COLO829 (cell line): ENCODE measurements around the gene GPR160.

Experiments used
- DNase-seq: peaks from one replicate; pipeline ENCODE4 v3.0.0; 2012; ENCODE audit warnings: low spot score

The GPR160 gene

DNA sequence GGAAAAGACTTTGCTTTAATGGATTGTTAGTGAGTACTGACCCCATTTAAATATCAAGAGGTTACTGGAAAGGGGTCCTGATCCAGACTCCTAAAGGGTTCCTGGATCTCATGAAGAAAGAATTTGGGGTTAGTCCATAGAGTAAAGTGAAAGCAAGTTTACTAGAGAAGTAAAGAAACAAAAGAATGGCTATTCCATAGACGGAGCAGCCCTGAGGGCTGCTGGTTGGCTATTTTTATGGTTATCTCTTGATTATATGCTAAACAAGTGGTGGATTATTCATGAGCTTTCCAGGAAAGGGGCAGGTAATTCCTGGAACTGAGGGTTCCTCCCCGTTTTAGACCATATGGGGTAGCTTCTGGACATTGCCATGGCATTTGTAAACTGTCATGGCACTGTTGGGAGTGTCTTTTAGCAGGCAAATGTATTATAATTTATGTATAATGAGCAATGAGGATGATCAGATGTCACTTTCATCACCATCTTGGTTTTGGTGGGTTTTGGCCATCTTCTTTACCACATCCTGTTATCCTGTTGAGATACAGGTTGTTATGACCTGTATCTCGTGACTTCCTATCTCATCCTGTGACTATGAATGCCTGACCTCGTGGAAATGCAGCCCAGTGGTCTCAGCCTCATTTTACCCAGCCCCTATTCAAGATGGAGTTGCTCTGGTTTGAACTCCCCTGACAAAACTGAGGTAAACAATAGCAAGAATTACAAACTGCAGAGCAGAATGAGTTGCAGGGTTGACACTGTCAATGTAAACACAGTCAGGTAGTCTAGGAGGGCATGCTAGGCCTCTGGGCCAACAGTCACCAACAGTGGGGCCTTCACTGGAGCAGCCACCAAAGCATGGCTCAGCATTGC, 10.3 kb upstream of the GPR160 start:
- no peak for DNase-seq

GRCh38 chr3:170033489-170033888, 4.3 kb upstream of the GPR160 start:
- DNase-seq: no peak

GRCh38 chr3:170038434-170039110, 777 bp downstream of the GPR160 start:
- DNase-seq: no peak

- no peak for DNase-seq
Measured at GRCh38 chr3:170040418-170040817, 2.6 kb downstream of the GPR160 start.

- DNase-seq: no peak
Measured at GRCh38 chr3:170043506-170043905, 5.7 kb downstream of the GPR160 start.

DNA sequence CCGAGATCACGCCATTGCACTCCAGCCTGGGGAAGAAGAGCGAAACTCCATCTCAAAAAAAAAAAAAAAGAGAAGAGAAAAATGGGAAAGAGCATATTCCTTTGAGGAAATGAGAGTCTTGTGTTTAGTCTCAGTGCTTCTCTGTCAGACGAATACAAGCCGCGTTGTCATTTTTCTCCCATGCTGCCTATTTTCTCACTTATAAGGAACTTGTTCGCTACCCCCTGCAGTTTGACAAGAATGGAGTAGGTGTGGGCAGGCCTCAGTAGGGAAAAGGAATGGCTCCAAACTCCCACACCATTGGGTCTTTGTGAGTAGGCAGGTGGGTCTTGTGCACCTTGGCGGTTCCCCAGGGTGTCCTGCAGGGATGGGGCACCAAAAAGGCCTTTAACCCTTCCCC, 6.5 kb downstream of the GPR160 start:
- DNase-seq: no peak

- no peak for DNase-seq
Measured at GRCh38 chr3:170044795-170045244, 7.0 kb downstream of the GPR160 start.

- no peak for DNase-seq
Measured at GRCh38 chr3:170046269-170047132, 8.7 kb downstream of the GPR160 start.

- DNase-seq: no peak
Measured at GRCh38 chr3:170047133-170047404, 9.3 kb downstream of the GPR160 start.

DNA sequence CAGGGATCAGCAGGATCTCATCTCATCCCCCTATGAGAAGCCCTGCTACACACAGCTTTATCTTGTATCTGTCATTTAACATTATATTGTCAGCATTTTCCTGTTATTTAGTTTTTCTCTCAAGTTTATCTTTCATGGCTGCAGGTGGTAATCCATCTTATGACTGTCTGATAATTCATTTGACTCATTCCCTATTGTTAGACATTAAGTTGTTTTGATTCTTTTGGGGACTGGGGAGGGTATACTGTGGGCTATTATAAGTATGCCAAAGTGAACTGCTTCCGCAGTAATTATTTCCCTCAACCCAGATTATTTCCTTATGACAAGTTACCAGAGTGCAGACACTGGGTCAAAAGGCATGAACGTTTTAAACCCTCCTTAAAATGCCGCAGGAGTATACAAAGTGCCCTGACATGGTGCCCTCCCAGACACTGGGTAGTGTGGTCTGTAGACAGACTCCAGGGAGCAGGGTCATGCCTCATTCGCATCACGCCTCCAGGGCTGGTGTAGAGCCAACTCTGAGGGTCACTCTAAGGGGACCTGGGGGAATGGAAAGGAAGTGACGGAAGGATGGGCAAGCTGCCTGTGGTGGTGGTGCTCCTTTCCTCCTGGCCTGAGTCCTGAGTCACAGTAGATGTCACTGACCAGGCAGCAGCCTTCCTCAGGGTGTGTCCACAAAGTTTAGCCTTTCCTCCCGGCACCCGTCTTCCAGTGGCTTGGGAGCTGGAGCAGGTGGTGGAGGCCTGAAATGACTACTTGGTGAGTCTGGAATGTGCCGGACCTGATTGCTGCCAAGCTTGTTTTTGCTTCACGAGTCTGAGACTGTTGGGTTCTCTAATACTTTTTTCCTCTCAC, 11.6 kb downstream of the GPR160 start:
- DNase-seq: no peak

GRCh38 chr3:170050753-170051152, 13.0 kb downstream of the GPR160 start:
- no peak for DNase-seq

- DNase-seq: no peak
Measured at GRCh38 chr3:170052398-170052797, 14.6 kb downstream of the GPR160 start.

DNA sequence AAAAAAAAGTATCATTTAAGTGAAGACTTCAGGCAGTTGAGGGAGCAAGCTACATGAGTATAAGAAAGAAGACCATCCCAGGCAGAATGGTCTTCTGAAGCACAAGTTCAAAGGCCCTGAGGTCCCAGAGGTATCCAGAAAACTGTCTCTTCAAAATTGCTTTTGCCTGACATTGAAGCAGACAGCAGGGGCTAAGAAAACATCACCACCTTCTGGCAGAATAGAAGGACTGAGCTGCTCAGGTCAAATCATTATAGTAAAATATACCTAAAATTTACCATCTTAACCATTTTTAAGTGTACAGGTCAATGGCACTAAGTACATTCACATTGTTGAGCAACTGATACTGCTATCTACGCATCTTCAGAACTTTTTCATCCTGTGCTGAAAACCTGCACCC, 16.4 kb downstream of the GPR160 start:
- no peak for DNase-seq

GRCh38 chr3:170055209-170055608, 17.4 kb downstream of the GPR160 start:
- no peak for DNase-seq

GRCh38 chr3:170056710-170057454, 19.1 kb downstream of the GPR160 start:
- no peak for DNase-seq

- DNase-seq: no peak
Measured at GRCh38 chr3:170057550-170057949, 19.8 kb downstream of the GPR160 start.

- no peak for DNase-seq
Measured at GRCh38 chr3:170058127-170058526, 20.3 kb downstream of the GPR160 start.

- DNase-seq: no peak
Measured at GRCh38 chr3:170059447-170059846, 21.7 kb downstream of the GPR160 start.

- DNase-seq: no peak
Measured at GRCh38 chr3:170062068-170062467, 24.3 kb downstream of the GPR160 start.

DNA sequence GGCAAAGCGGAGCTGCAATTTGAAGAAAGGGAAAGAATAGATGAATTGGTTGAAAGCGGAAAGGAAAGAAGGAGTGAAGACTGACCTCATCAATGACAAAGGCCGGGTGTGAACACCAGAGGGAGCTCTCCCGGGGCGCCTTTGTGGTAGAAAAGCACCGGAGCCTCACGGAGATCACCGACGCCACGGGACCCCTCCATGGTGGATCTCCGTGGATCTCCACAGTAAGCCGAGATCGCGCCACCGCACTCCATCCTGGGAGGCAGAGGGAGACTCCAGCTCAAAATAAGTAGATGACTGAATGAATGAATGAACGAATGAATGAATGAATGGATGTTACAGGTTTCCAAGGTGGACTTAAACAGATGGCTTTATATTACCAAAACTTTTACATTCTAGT, 25.0 kb downstream of the GPR160 start:
- no peak for DNase-seq

DNA sequence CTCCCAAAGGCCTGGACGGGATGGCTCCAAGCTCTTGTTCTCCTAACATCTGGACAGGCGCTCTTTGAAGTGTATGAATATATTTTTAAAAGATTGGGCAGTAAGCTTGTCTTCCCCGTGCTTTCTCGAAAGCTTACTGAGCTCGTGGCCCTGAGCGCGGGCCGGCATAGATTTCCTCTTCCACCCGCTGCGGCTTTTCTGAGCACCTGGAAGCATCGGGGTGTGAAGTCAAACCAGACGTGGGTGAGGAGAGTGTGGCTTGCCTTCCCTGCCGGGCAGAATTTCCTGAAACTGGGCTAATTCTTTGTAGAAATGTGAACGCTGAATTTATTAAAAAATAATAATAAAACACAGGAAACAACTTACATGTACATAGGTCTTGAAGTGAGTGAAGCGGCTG, 25.9 kb downstream of the GPR160 start:
- no peak for DNase-seq
